ENCODE data around the gene C10orf143.

C10orf143 gene

GRCh38 chr10:130044067-130045061 lies 66.3 kb downstream of the C10orf143 start:
- Histone ChIP-seq H3K4me3 (ENCODE audit: low read depth, low read length) (no peak overlapping the region), H3K9ac (no peak overlapping the region), H3K4me1 (no peaks in the 10 kb centered on the region), H3K36me3 (ENCODE audit: control insufficient read depth, insufficient read depth, low read length) (no peaks in the 10 kb centered on the region), H3K27me3 (ENCODE audit: control insufficient read depth, insufficient read depth, low read length) (no peaks in the 10 kb centered on the region), H3K79me2 (no peaks in the 10 kb centered on the region), H3K27ac (no peak overlapping the region), H3K9me3 (ENCODE audit: control insufficient read depth, low read length) (no peaks in the 10 kb centered on the region), H3K4me2 (ENCODE audit: low read length) (no peak overlapping the region), H2AFZ (no peak overlapping the region)
- TF ChIP-seq, protein P1, sequence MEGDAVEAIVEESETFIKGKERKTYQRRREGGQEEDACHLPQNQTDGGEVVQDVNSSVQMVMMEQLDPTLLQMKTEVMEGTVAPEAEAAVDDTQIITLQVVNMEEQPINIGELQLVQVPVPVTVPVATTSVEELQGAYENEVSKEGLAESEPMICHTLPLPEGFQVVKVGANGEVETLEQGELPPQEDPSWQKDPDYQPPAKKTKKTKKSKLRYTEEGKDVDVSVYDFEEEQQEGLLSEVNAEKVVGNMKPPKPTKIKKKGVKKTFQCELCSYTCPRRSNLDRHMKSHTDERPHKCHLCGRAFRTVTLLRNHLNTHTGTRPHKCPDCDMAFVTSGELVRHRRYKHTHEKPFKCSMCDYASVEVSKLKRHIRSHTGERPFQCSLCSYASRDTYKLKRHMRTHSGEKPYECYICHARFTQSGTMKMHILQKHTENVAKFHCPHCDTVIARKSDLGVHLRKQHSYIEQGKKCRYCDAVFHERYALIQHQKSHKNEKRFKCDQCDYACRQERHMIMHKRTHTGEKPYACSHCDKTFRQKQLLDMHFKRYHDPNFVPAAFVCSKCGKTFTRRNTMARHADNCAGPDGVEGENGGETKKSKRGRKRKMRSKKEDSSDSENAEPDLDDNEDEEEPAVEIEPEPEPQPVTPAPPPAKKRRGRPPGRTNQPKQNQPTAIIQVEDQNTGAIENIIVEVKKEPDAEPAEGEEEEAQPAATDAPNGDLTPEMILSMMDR (IDR thresholded peaks at IDR 0.05): no peak

DNA sequence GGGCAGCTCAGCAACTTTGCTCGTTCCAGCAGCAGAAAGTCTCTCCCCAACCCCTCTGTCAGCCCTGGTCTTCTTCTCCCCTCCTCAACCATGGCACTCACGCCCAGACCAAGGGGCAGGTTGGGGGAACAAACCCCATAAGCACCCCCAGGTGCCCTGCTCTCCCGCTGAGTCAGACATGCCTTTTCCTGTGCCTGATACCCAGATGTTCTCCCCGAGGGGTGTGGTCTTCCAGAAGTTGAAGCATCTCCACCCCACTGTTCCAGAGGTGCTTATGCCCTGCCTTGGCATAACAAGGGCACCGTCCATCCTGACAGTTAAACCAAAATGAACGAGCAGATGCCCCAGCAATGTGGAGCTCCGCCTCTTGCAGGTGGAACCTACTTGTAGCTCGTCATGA lies 67.1 kb downstream of the C10orf143 start:
- Histone ChIP-seq H3K79me2 (no peaks in the 10 kb centered on the region), H3K27ac (no peak overlapping the region), H2AFZ (no peak overlapping the region), H3K9ac (no peak overlapping the region), H3K4me1 (no peaks in the 10 kb centered on the region), H3K27me3 (ENCODE audit: control insufficient read depth, insufficient read depth, low read length) (no peaks in the 10 kb centered on the region), H3K9me3 (ENCODE audit: control insufficient read depth, low read length) (no peaks in the 10 kb centered on the region), H3K4me2 (ENCODE audit: low read length) (no peak overlapping the region), H3K4me3 (ENCODE audit: low read depth, low read length) (no peak overlapping the region), H3K36me3 (ENCODE audit: control insufficient read depth, insufficient read depth, low read length) (no peaks in the 10 kb centered on the region)
- TF ChIP-seq, protein P1 (IDR thresholded peaks at IDR 0.05): no peak

DNA sequence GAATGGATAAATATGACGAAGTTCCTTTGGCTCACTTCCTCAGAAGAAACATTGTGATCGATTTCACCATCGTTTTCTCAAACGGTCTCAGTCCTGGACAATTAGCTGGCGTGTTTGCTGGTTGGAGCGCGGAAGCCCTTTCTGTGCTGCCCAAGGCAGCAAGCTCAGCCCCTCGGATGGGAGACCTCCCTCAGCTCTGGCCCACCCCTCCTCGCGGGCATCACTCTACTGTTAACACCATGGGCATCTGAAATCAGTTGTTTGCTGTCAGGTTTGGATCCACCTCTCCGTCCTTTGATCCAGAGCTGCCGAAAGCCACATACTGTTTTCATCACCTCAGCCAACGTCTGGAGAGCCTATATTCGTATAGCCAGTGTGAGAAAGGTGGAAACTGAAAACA lies 68.2 kb downstream of the C10orf143 start:
- H3K9ac ChIP-seq: no peak overlapping the region
- TF ChIP-seq, protein P1 (IDR thresholded peaks at IDR 0.05): no peak
- no peaks in the 10 kb centered on the region for H3K79me2 ChIP-seq
- H3K27ac ChIP-seq: no peak overlapping the region
- no peak overlapping the region for H2AFZ ChIP-seq
- H3K36me3 ChIP-seq (ENCODE audit: control insufficient read depth, insufficient read depth, low read length): no peaks in the 10 kb centered on the region
- H3K4me3 ChIP-seq (ENCODE audit: low read depth, low read length): no peak overlapping the region
- no peaks in the 10 kb centered on the region for H3K4me1 ChIP-seq
- no peak overlapping the region for H3K4me2 ChIP-seq (ENCODE audit: low read length)
- no peaks in the 10 kb centered on the region for H3K27me3 ChIP-seq (ENCODE audit: control insufficient read depth, insufficient read depth, low read length)
- H3K9me3 ChIP-seq (ENCODE audit: control insufficient read depth, low read length): no peaks in the 10 kb centered on the region

GRCh38 chr10:130041451-130042371 lies 68.9 kb downstream of the C10orf143 start:
- H3K4me1 ChIP-seq: no peaks in the 10 kb centered on the region
- H3K27ac ChIP-seq: no peak overlapping the region
- TF ChIP-seq, protein P1 (IDR thresholded peaks at IDR 0.05): no peak
- no peak overlapping the region for H3K9ac ChIP-seq
- H3K9me3 ChIP-seq (ENCODE audit: control insufficient read depth, low read length): no peaks in the 10 kb centered on the region
- H3K27me3 ChIP-seq (ENCODE audit: control insufficient read depth, insufficient read depth, low read length): no peaks in the 10 kb centered on the region
- no peak overlapping the region for H2AFZ ChIP-seq
- no peak overlapping the region for H3K4me2 ChIP-seq (ENCODE audit: low read length)
- no peaks in the 10 kb centered on the region for H3K36me3 ChIP-seq (ENCODE audit: control insufficient read depth, insufficient read depth, low read length)
- H3K4me3 ChIP-seq (ENCODE audit: low read depth, low read length): no peak overlapping the region
- H3K79me2 ChIP-seq: no peaks in the 10 kb centered on the region

Measured in parathyroid adenoma (tissue), 2 donors.